ENCODE measurements around the gene PLEKHM3.

The PLEKHM3 gene

DNA sequence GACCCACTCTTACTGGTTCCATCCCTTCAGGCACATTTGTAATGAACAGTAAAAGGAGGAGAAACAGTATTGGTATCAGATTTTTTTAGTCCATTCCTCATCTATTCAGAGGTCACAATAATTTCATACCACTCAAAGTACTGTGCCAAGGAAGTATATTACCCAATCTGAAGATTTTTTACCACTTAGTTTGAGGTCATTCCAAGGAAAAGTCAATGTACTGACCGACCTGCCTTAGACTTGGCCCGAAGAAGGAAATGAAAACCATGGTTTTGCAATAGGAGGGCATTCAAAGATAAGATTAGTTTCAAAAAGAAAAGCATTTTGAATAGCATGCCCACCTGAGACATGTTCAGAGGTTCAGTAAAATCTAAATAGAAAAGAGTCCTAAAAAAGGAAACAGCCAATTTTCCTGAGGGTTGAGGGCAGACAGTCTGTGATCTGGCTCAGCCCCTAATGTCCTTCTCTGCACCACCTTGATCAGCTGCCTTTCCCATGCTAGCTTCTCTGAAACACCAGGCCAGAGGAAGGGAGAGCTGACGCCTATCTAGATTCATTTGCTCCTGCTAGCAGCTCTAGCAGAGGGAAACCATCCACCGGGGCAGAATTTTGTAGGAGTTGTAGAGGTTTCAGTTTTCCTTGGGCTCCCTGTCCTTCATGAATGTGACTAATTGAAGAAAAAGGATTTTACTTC, 148.3 kb downstream of the PLEKHM3 start:
- Histone ChIP-seq H3K4me1 (ENCODE audit: control insufficient read depth, insufficient read depth, low read length) (no peaks in the 10 kb centered on the region), H3K27ac (ENCODE audit: extremely low read depth, low read depth, low read length) (no peak overlapping the region), H3K9me3 (ENCODE audit: control insufficient read depth, insufficient read depth, low read depth, low read length) (no peaks in the 10 kb centered on the region), H3K36me3 (ENCODE audit: control insufficient read depth in 2 of 2, insufficient read depth in 1 of 2, low read length in 2 of 2) (no peaks in the 10 kb centered on the region), H3K4me3 (ENCODE audit: low read depth, low read length) (no peak overlapping the region)
- POLR2A ChIA-PET, result no interaction called here
- no peak for TF ChIP-seq ZSCAN18 (tag by site-specific recombination; IDR thresholded peaks at IDR 0.05)
- no peak for TF ChIP-seq ZBTB21 (tag by site-specific recombination; IDR thresholded peaks at IDR 0.05)
- no peak for TF ChIP-seq ZNF248 (tag by site-specific recombination; IDR thresholded peaks at IDR 0.05)
- TF ChIP-seq ZNF311 (tag by site-specific recombination; IDR thresholded peaks at IDR 0.05; ENCODE audit: borderline replicate concordance), result no peak
- TF ChIP-seq ZNF24 (tag by site-specific recombination; IDR thresholded peaks at IDR 0.05), result no peak
- TF ChIP-seq ZSCAN30 (tag by site-specific recombination; IDR thresholded peaks at IDR 0.05), result no peak
- TF ChIP-seq ZBTB48 (tag by site-specific recombination; IDR thresholded peaks at IDR 0.05), result no peak
- TF ChIP-seq REPIN1 (tag by site-specific recombination; IDR thresholded peaks at IDR 0.05; ENCODE audit: low read depth), result no peak
- TF ChIP-seq GLI4 (tag by site-specific recombination; IDR thresholded peaks at IDR 0.05), result no peak
- no peak for TF ChIP-seq ZNF664 (tag by site-specific recombination; IDR thresholded peaks at IDR 0.05)
- no peak for TF ChIP-seq SP3 (tag by site-specific recombination; IDR thresholded peaks at IDR 0.05)
- TF ChIP-seq ZNF561 (tag by site-specific recombination; IDR thresholded peaks at IDR 0.05; ENCODE audit: borderline replicate concordance), result no peak
- no peak for TF ChIP-seq ZNF138 (tag by site-specific recombination; IDR thresholded peaks at IDR 0.05; ENCODE audit: borderline replicate concordance)
- CTCF ChIA-PET, result interaction anchor here (0.7 kb wide), 1 partner anchor 10 kb away, joined by 3 read pairs; no protein-coding TSS in a partner anchor

DNA sequence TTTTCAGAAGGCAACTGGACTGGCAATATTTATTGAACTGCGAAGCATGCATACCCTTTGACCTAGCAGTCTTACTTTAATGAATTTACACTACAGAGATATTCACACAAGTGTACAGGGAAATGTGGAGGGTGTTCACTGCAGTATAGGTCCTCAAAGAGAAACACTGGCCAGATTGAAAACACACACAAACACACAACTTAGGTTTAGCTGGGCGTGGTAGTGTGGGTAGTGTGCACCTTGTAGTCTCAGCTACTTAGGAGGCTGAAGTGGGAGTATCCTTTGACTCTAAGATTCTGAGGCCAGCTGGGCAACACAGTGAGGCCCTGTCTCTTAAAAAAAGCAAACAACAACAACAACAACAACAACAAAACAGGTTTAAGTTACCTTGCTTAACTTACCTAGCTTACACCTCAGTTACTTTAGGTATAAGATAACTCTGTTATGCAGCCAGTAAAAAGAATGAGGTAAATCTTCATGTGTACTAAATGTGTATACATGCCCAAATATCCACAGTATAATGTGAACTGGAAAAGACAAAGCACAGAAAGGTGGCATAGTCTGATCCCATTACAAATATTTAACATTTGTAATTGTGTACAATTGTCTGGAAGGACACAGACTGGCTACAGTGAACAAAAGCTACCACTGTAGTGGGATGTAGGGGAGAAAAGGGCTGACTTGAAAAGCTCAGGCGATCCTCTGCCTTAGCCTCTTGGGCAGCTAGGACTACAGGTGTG, 149.7 kb downstream of the PLEKHM3 start:
- ChIA-PET POLR2A (interaction anchor here (0.6 kb wide), 1 partner anchor 124 kb away, joined by 4 read pairs; no protein-coding TSS in a partner anchor), CTCF (no interaction called here)
- Histone ChIP-seq H3K36me3 (ENCODE audit: control insufficient read depth in 2 of 2, insufficient read depth in 1 of 2, low read length in 2 of 2) (no peaks in the 10 kb centered on the region), H3K4me3 (ENCODE audit: low read depth, low read length) (no peak overlapping the region), H3K27ac (ENCODE audit: extremely low read depth, low read depth, low read length) (no peak overlapping the region), H3K4me1 (ENCODE audit: control insufficient read depth, insufficient read depth, low read length) (peaks cover 6% of the 10 kb centered on the region; the same call in 1 of the 2 replicates), H3K9me3 (ENCODE audit: control insufficient read depth, insufficient read depth, low read depth, low read length) (no peaks in the 10 kb centered on the region)
- TF ChIP-seq SCRT1 (tag by site-specific recombination; IDR thresholded peaks at IDR 0.05; ENCODE audit: borderline replicate concordance) (no peak), ZNF302 (tag by site-specific recombination; IDR thresholded peaks at IDR 0.05; ENCODE audit: low read depth) (no peak), ZNF133 (tag by site-specific recombination; IDR thresholded peaks at IDR 0.05) (no peak), ZNF660 (tag by site-specific recombination; IDR thresholded peaks at IDR 0.05) (no peak), ZBTB7A (tag by site-specific recombination; IDR thresholded peaks at IDR 0.05; ENCODE audit: low read depth) (no peak)
- TF ChIP-seq, protein P1, sequence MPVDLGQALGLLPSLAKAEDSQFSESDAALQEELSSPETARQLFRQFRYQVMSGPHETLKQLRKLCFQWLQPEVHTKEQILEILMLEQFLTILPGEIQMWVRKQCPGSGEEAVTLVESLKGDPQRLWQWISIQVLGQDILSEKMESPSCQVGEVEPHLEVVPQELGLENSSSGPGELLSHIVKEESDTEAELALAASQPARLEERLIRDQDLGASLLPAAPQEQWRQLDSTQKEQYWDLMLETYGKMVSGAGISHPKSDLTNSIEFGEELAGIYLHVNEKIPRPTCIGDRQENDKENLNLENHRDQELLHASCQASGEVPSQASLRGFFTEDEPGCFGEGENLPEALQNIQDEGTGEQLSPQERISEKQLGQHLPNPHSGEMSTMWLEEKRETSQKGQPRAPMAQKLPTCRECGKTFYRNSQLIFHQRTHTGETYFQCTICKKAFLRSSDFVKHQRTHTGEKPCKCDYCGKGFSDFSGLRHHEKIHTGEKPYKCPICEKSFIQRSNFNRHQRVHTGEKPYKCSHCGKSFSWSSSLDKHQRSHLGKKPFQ (tag by site-specific recombination; IDR thresholded peaks at IDR 0.05), result no peak
- TF ChIP-seq, protein P2, sequence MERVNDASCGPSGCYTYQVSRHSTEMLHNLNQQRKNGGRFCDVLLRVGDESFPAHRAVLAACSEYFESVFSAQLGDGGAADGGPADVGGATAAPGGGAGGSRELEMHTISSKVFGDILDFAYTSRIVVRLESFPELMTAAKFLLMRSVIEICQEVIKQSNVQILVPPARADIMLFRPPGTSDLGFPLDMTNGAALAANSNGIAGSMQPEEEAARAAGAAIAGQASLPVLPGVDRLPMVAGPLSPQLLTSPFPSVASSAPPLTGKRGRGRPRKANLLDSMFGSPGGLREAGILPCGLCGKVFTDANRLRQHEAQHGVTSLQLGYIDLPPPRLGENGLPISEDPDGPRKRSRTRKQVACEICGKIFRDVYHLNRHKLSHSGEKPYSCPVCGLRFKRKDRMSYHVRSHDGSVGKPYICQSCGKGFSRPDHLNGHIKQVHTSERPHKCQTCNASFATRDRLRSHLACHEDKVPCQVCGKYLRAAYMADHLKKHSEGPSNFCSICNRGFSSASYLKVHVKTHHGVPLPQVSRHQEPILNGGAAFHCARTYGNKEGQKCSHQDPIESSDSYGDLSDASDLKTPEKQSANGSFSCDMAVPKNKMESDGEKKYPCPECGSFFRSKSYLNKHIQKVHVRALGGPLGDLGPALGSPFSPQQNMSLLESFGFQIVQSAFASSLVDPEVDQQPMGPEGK (tag by site-specific recombination; IDR thresholded peaks at IDR 0.05), result no peak
